GM04504 (cell line): Measurements from ENCODE around the gene NUFIP1.
"Not testable (repeated sequence)": the region's sequence is repeated elsewhere in the genome, so short reads cannot be mapped to it uniquely, and the experiment has no call there.

ENCODE experiments used
- DNase-seq: peaks from one replicate; pipeline ENCODE4 v3.0.0-alpha.2; 2012; ENCODE audit warnings: low read depth

NUFIP1 gene

DNA sequence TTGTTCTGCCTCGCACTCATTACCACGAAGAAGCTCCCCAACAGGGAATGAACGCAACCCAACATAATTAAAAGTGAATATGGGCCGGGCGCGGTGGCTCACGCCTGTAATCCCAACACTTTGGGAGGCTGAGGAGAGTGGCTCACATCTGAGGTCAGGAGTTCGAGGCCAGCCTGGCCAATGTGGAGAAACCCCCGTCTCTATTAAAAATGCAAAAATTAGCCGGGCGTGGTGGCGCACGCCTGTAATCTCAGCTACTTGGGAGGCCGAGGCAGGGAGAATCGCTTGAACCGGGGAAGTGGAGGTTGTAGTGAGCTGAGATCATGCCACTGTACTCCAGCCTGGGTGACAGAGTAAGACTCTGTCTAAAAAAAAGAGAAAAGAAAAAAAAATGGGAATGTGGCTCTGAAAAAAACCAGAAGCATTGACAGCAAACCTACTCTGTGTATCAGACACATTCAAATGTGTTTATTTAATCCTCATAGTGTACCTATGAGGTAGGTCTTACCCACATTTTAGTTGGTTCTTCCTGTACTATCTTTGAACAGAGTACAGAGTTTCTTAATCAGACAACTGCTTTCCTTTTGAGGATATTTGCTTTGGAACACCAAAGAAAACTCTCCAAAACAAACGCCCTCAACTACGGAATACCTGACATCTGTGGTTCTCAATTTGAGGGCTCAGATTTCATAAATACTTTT is 70.0 kb downstream of the NUFIP1 start:
- DNase-seq, result no peak

DNA sequence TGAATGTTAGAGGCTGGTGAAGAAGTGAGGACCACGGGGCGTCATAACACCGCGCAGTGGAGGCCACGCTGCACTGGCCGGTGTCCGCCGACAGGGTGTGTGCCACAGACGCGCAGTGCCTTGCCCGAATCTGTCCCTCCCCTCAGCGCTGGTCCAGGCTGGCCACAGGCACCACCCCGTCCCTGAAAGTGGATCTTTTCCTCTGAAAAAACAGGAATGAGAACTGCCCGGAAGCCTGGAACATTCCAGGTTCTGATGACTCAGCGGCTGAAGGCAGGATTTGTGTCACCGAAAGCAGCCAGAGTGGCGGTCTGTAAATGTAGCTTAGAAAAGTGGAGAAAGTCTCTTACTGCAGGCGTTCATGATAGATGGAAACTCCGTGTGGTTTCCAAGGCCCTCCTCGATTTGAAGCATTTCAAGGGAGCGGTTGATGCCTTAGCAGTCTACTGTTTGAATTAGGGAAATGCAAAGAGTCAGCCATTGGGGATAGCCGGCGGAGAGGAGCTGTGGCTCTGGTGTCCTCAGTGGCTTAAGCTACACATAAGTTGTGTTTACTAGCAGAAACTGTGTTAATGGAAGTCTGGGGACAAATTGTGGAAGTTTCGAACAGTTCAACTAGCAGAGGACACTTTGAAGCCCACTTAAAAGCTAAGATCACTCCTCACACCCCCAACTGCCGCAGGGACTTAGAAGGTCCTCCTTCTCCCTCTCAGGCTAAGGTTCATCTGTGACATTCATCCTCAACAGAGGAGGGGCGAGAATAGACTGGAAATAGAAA is 70.8 kb downstream of the NUFIP1 start:
- DNase-seq, result peak; percentile 93

DNA sequence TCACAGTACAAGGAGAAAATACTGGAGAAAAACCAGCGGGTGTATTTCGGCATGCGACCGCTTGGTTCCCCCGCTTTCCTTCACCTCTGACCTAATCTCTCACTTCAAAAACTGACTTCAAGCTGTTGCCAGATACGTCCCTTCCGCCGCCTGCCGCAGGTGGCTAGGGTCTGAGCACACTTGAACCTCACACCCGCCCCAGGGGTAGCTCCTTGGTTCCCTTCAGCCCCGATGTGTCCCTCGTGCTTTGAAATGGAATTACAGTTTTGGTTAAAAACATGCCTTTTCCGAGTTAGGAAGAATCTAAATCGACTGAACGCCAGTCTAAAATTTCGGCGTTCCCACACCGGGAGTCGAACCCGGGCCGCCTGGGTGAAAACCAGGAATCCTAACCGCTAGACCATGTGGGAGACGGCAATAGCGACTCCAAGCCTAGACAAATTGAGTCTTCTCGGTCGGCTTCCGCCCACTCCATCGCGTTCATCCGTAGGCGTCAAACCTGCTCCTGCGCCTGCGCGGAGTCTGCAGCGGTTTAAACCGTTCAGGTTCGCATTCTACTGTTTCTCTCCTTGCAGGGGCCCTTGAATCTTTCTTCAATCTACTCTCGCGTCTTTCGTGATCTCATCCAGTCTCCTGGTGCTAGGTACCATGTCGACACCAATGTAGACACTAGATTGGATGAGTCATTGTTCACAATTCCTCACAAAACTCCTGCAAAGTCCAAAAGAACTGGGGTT is 71.5 kb downstream of the NUFIP1 start:
- peak; percentile 92 for DNase-seq

DNA sequence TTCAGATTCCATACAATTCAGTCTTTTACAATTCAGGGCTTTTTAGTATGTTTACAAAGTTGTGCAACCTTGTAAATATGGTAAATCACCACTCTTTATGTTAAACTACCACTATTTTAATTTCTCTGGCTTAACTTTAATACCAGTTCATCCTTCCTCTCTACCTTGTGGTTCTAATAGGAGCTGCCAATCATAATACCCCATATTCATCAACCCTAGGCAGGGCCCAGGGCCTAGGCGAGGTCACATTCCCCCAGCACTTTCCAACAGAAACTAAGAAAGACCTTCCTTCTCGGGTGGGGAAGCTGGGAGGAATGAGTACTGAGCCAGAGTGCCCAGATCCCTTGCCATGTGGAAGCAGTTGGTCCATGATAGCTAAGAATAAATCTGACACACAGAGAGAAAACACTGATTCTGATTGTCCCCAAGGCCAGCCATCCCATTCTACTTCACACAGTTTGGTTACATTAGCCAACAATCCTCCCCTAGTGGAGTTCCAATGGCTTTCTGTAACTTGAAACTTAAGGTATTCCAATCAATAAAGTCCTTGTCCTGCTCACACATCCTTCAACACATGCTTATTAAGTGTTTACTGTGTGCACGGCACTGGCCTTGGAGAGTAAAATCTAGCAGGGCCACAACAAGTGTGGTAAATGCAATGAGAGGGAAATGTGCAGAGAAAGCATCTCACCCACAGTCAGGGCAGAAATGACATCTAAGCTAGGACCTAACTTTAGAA is 76.8 kb downstream of the NUFIP1 start:
- no peak for DNase-seq

DNA sequence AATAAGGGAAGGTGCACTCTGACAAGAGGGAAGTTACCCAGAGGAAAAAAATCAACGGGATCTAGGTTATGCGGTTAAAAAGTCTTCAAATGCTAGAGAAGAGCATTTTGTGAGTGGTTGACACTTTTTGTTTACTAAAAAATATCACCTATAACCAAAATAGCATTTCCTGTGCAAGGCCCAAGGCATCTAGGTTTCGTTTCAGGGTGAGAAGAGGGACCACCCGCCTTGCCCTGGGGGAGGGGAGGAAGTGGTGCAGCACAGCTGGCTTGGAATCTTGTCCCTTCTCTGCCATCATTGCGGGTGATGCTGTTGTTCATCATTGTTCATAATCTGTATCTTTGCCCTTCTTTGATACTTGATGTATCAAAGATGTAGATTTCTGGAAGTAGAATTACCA is 80.6 kb downstream of the NUFIP1 start:
- no peak for DNase-seq

DNA sequence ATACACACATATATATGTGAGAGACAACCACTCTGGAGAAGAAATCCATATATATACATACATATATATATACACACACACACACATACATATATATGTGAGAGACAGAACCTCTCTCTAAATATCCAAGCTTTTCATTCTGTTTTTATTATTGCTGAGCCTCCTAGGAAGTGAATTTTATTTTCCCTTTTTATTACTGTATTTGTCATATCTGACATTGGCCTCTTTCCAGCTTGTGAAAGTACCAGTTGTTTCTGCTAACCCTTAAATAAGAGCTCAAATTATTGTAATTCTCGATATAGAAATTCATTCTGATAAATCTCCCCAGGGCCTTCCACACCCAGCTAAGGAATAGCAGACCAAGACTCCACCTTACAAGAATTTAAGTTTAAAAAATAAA is 81.0 kb downstream of the NUFIP1 start:
- no peak for DNase-seq

DNA sequence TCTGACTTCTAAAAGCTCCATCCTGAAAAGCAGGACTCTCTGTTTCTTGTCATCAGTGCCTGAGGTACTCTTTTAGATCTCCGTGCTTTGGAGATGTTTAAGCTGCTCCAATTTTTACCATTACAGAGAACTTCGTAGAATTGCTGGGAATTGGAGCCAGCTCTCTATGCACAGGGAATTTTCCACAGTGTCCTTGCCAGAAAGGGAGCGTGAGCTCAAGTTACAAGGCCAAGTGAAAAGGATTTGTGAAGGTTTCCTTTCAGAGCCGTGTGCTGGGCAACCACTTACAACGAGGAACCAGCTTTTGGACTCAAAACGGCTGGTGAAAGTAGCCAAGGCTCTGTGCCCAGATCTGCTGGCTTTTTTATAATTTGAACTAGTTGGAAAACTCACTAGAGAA is 82.6 kb downstream of the NUFIP1 start:
- DNase-seq, result no peak

DNA sequence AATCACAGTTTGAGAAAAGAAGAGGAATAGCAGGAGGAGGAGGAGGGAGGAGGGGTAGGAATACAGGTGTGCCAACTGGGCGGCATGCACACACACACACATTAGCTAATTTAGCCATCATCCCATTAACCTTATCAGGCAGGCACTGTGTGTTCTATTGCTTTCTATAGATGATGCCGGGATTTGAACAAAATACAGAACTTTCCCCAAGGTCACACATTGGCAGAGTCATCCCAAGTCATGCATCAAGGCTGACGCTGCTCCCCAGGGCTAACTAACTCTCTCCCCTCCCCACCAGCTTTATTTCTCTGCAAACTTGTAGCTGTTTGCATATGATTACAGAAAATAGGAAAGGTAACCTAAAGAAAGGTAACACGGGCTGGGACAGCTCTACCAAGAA is 83.0 kb downstream of the NUFIP1 start:
- DNase-seq, result no peak

DNA sequence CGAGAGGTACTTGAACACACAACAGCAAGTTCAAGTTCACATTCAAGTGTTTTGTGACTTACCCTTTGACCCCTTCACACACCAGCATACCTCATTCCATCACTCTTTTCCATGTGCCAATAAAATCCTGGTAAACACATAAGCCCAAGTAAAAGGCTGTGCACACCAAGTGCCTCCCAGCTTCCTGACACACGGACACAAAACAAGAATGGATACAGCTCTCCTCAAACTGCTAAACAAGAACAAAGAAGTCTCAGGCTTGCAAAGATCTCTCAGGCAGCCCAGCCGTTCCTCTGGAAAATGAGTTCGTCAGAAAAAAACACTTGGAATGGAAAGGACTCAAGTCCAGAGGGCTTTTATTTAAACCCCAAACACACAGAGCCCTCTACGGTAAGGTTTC is 83.7 kb downstream of the NUFIP1 start:
- no peak for DNase-seq

DNA sequence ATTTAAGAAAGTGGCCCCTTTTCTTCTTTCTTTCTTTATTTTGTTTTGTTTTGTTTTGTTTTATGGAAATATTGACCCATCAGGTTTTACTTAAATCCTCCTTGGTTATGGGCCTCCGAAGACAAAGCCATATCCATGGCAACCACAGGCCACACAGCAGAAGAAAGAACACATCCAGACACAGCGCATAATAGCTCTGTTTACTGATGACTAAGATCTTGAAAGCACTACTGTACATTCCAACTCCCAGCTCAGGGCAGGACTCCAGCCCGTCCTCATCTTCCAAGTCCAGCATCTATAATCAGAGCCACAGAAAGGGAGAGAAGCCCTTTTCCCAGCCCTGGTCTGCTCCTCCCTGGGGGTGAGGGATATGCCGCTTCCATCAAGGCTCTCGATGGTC is 84.3 kb downstream of the NUFIP1 start:
- DNase-seq, result peak; percentile 96

DNA sequence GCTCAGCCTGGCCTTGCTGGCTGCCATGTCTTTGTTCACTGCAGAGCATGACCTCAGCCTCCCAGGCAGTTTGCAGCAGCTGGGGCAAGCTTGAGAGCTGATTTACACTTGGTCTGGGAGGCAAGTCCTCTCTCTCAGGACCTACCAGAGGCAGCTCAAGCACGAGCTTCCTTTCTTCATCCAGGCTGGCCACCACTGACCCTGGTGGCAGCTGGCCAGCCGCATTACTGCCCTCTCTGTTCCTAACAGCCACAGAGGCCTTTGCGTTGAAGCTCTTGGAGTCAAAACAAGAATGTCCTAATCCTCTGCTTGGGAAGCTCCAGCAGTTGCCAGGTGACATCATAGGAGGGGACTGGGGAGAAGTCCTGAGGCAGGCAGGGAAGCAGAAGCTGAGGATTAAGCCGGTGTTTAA is 85.7 kb downstream of the NUFIP1 start:
- peak; percentile 90 for DNase-seq

DNA sequence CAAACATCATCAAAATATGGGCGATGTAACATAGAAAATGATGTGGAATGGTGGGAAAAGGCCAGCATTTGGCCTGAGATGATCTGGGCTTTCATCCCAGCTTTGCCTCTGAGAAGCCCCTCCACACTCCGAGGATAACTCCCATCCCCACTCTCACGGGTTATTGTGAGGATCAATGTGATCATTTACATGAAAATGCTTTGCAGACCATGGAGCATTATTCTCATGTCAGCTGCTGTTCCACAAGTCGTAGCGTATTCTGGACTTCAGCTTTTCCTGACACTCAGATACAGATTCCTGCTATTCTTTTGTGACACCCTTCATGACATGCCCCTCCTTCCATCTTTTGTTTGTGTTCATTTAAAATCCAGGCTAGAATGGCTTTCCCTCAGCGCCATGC is 86.5 kb downstream of the NUFIP1 start:
- no peak for DNase-seq

DNA sequence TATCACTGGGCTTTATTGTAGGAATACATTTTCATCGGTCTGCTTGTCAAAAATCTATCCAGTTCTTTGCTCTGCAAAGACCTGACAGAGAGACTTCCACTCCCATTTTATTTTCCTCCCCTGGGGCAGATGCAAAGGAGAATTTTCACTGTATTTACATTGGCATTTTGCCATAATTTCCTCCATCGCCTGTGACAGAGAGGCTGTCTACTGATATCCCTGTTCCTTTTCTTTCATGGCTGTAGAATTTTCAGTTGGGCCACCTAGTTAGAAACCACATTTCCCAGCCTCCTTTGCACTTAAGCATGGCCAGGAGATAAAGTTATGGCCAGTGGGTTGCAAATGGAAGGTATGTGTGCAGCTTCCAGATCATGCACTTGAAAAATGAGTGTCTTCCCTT is 89.3 kb downstream of the NUFIP1 start:
- no peak for DNase-seq

DNA sequence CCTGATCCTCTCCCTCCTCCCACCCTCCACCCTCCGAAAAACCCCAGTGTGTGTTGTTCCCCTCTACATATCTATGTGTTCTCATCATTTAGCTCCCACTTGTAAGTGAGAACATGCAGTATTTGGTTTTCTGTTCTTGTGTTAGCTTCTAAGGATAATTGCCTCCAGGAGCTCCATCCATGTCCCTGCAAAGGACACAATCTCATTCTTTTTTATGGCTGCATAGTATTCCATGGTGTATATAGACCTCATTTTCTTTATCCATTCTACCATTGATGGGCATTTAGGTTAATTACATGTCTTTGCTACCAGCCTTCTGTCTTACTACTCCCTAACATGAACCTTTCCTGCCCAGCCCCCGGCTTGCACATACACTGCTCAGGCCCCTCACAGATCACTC is 91.0 kb downstream of the NUFIP1 start:
- DNase-seq, result not testable (repeated sequence)

DNA sequence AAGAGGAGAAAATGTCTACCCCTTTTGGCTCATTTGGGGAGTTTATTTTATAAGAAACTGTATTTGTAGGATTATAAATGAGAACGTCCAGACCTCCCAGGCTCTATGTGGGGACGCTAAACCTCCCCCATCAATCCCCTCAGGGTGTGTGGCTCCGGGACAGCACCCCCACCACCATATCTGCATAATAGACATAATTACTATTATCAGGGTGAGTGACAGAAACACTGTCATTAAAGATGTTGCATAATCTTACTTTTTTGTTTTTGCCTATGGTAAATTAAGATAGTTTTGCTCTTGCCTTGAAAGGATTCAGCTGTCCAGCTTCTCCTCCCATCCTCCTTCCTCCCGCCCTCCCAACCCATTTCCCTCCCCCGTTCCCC is 93.3 kb downstream of the NUFIP1 start:
- DNase-seq, result no peak

DNA sequence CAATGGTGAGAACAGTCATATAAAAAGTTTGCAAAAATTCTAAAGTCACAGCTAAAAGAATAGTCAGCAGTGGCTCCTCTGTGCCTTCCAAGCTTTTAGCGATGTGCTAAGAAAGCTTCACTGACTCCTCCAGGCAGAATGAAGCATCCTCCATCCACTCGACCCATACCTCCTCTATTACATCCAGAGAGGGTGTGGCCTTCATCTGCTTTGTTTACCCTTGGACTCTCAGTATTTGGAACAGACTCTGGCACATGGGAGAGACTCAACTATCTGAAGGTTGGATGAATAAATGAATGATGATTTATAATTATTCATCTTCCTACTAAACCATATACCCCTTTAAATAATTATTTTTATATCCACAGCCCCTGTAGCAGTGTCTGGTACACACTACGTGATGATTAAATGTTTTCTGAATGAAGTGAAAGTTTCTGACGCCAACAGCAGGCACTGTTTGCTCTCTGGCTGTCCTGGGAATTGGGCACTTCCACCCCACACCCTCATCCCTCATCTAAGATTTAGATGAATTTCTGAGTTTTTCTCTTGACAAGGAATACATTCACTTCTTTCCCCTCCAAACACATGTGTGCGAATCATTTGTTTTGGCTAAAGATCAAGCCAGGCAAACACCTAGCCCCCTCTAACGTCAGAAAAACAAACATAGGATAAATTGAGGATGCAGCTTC is 93.9 kb downstream of the NUFIP1 start:
- no peak for DNase-seq

DNA sequence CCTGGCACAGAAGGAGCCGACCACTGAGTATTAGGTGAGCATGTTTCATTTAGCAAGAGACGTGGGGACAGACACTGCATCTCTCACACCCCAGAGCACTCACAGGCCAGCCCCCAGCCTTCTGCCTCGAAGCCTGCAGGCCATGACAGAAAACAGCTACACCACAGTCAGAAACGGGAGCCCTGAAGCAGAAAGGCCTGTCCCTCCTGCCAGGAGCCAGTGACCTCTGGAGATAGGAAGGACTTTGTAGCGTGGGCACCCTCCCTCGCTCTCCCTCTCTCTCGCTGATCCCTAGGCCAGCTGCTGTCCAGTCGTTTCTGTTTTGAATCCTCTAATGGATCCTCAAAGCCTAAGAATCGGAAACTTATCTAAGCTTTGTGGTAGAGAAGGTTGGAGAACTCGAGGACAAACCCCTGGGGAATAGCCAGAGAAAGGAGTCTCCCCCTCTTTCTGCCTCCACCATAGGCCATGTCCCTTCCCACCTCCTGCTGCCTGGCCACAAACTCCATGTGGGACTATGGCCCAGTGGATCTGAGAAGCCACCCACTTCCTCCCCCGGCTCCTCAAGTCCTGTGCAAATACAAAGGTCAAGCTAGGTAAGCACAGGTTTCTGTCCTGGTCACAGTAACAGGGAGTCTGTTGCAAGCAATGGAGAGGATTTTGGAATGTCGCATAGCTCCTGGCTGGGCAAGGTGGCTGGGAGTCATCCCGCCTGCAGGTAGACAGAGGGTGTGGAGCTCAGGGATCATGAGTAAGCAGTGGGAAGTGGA is 95.1 kb downstream of the NUFIP1 start:
- DNase-seq, result no peak
